22Rv1 (cell line): ENCODE results near the gene CLRN3.

Experiments used
- CTCF ChIP-seq: fragments of 450-650 bp; IDR thresholded peaks from 2 replicates; pipeline ENCODE4 v1.5.1; 2017; ENCODE audit warnings: mild to moderate bottlenecking
- ZFX ChIP-seq: fragments of 450-650 bp; IDR thresholded peaks from 2 replicates; pipeline ENCODE4 v1.6.1; 2017; ENCODE audit warnings: antibody characterized with exemption, borderline replicate concordance

DNA sequence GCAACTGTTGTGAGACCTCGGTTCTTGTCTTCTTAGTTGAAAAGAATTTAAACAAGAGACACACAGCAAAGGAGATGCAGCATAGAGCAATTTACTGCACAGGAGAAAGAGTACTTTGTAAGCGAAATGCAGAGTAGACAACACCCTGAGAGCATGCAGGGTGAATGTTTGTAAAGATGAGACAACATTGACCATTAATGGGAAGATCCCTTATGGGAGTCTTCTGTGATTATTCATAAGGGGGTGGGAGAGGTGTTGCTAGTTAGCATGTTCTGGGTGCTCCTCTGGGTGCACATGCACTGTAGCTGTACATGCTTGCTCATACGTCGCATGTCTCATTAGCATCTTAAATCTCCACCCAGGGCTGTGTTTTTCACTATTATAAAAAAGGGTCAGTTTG, 62.3 kb downstream of the CLRN3 start:
- TF ChIP-seq CTCF, result no peak
- TF ChIP-seq ZFX, result no peak
